MM.1S (cell line): Measurements from ENCODE around the gene PRRX2.

Experiments used
- DNase-seq: peaks from one replicate; pipeline ENCODE4 v3.0.0-alpha.2; 2015
- H2AFZ ChIP-seq: fragments of 300-600 bp; sonication (generic); 2 replicates; pipeline ENCODE4 v1.6.0; 2016; ENCODE audit warnings: antibody characterized with exemption, low read length
- H3F3A ChIP-seq: fragments of 300-600 bp; sonication (generic); 2 replicates; pipeline ENCODE4 v1.6.1; 2016; ENCODE audit warnings: mild to moderate bottlenecking, antibody characterized with exemption, low read length, moderate library complexity, mixed read lengths; ENCODE audit not compliant: insufficient read depth
- H3K27ac ChIP-seq: fragments of 300-600 bp; sonication (generic); 2 replicates; pipeline ENCODE4 v1.5.1; 2016; ENCODE audit warnings: mild to moderate bottlenecking, low read length
- H3K27me3 ChIP-seq: fragments of 300-600 bp; sonication (generic); replicated peaks from 2 replicates; pipeline ENCODE4 v1.6.0; 2016; ENCODE audit warnings: low read length; ENCODE audit not compliant: insufficient read depth
- H3K36me3 ChIP-seq: fragments of 300-600 bp; sonication (generic); replicated peaks from 2 replicates; pipeline ENCODE4 v1.6.1; 2016; ENCODE audit warnings: mild to moderate bottlenecking, low read length, mixed read lengths; ENCODE audit not compliant: insufficient read depth
- H3K4me1 ChIP-seq: fragments of 300-600 bp; sonication (generic); 2 replicates; pipeline ENCODE4 v1.6.1; 2016; ENCODE audit warnings: low read length, mixed read lengths
- H3K4me2 ChIP-seq: fragments of 300-600 bp; sonication (generic); 2 replicates; pipeline ENCODE4 v1.6.0; 2016; ENCODE audit warnings: low read depth, low read length
- H3K4me3 ChIP-seq: fragments of 300-600 bp; sonication (generic); 2 replicates; pipeline ENCODE4 v1.5.1; 2016; ENCODE audit warnings: low read length, mixed read lengths
- H3K79me2 ChIP-seq: fragments of 300-600 bp; sonication (generic); 2 replicates; pipeline ENCODE4 v1.6.1; 2016; ENCODE audit warnings: mixed run types, low read length, mixed read lengths
- H3K9ac ChIP-seq: fragments of 300-600 bp; sonication (generic); 2 replicates; pipeline ENCODE4 v1.6.1; 2016; ENCODE audit warnings: low read length, mixed read lengths
- H3K9me2 ChIP-seq: fragments of 300-600 bp; sonication (generic); replicated peaks from 2 replicates; pipeline ENCODE4 v1.6.1; 2016; ENCODE audit warnings: mild to moderate bottlenecking, low read length, mixed read lengths; ENCODE audit not compliant: insufficient read depth
- H3K9me3 ChIP-seq: fragments of 300-600 bp; sonication (generic); replicated peaks from 2 replicates; pipeline ENCODE4 v1.6.1; 2016; ENCODE audit warnings: mild to moderate bottlenecking, low read length, mixed read lengths; ENCODE audit not compliant: insufficient read depth
- H4K20me1 ChIP-seq: fragments of 300-600 bp; sonication (generic); 2 replicates; pipeline ENCODE4 v1.6.1; 2016; ENCODE audit warnings: mild to moderate bottlenecking, low read length, moderate library complexity, mixed read lengths; ENCODE audit not compliant: insufficient read depth
- EZH2 ChIP-seq: fragments of 300-600 bp; sonication (generic); optimal IDR thresholded peaks from 2 replicates; pipeline ENCODE3; 2017; ENCODE audit warnings: low read depth, mild to moderate bottlenecking, antibody characterized with exemption, low read length, mixed read lengths
- EZH2phosphoT487 ChIP-seq: fragments of 300-600 bp; sonication (generic); IDR thresholded peaks from 2 replicates; pipeline ENCODE4 v1.6.1; 2018; ENCODE audit warnings: antibody characterized with exemption, low read length
- TF ChIP-seq, protein P1 (sequence below): fragments of 300-600 bp; sonication (generic); IDR thresholded peaks from 2 replicates; pipeline ENCODE4 v1.5.1; 2016; ENCODE audit warnings: antibody characterized with exemption, low read length, mixed read lengths

The PRRX2 gene

DNA sequence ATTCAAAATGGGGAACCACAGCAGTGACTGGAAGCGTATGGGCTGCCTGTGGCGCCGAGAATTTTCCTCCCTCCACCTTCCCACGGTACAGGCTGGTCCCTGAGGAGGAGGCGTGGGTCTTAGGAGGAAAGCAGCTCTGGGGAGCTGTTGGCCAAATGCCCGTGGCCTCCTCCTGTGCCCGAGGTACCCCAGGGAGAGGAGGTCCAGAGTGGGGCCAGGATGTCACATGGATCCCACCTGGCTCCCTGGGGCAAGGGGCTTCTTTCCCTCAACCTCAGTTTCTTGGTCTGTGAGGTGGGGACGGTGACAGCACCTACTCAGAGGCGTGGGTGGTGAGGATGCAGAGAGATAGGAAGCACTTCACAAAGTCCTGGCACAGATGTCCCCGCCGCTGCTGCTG, 16.5 kb downstream of the PRRX2 start:
- Histone ChIP-seq H3K36me3 (no peaks in the 10 kb centered on the region), H3K4me1 (no peaks in the 10 kb centered on the region), H3K27ac (no peak overlapping the region), H3K79me2 (no peaks in the 10 kb centered on the region), H4K20me1 (no peaks in the 10 kb centered on the region), H3K9me3 (no peaks in the 10 kb centered on the region), H3F3A (no peaks in the 10 kb centered on the region), H3K27me3 (peaks cover 85% of the 10 kb centered on the region), H3K4me3 (no peak overlapping the region), H3K9me2 (no peaks in the 10 kb centered on the region), H2AFZ (no peak overlapping the region), H3K4me2 (no peak overlapping the region), H3K9ac (no peak overlapping the region)
- TF ChIP-seq EZH2phosphoT487 (no peak), EZH2 (no peak)
- TF ChIP-seq, protein P1, sequence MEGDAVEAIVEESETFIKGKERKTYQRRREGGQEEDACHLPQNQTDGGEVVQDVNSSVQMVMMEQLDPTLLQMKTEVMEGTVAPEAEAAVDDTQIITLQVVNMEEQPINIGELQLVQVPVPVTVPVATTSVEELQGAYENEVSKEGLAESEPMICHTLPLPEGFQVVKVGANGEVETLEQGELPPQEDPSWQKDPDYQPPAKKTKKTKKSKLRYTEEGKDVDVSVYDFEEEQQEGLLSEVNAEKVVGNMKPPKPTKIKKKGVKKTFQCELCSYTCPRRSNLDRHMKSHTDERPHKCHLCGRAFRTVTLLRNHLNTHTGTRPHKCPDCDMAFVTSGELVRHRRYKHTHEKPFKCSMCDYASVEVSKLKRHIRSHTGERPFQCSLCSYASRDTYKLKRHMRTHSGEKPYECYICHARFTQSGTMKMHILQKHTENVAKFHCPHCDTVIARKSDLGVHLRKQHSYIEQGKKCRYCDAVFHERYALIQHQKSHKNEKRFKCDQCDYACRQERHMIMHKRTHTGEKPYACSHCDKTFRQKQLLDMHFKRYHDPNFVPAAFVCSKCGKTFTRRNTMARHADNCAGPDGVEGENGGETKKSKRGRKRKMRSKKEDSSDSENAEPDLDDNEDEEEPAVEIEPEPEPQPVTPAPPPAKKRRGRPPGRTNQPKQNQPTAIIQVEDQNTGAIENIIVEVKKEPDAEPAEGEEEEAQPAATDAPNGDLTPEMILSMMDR, result no peak
- DNase-seq, result no peak

GRCh38 chr9:129682381-129682780, 16.9 kb downstream of the PRRX2 start:
- peaks cover 85% of the 10 kb centered on the region for H3K27me3 ChIP-seq
- H3K9ac ChIP-seq, result no peak overlapping the region
- H3K4me1 ChIP-seq, result no peaks in the 10 kb centered on the region
- H3K36me3 ChIP-seq, result no peaks in the 10 kb centered on the region
- DNase-seq, result no peak
- H3K9me2 ChIP-seq, result no peaks in the 10 kb centered on the region
- no peaks in the 10 kb centered on the region for H4K20me1 ChIP-seq
- no peaks in the 10 kb centered on the region for H3K9me3 ChIP-seq
- H3F3A ChIP-seq, result no peaks in the 10 kb centered on the region
- no peak overlapping the region for H3K4me3 ChIP-seq
- no peak overlapping the region for H3K4me2 ChIP-seq
- TF ChIP-seq, protein P1, result no peak
- TF ChIP-seq EZH2phosphoT487 (no peak), EZH2 (no peak)
- no peaks in the 10 kb centered on the region for H3K79me2 ChIP-seq
- no peak overlapping the region for H3K27ac ChIP-seq
- no peak overlapping the region for H2AFZ ChIP-seq

- H4K20me1 ChIP-seq, result no peaks in the 10 kb centered on the region
- H3K4me1 ChIP-seq, result no peaks in the 10 kb centered on the region
- DNase-seq, result no peak
- H3K4me2 ChIP-seq, result no peak overlapping the region
- no peak overlapping the region for H3K27ac ChIP-seq
- no peaks in the 10 kb centered on the region for H3K36me3 ChIP-seq
- H3K9ac ChIP-seq, result no peak overlapping the region
- H2AFZ ChIP-seq, result no peak overlapping the region
- H3K4me3 ChIP-seq, result no peak overlapping the region
- H3K27me3 ChIP-seq, result peaks cover 88% of the 10 kb centered on the region
- no peaks in the 10 kb centered on the region for H3K9me3 ChIP-seq
- TF ChIP-seq, protein P1, result no peak
- TF ChIP-seq EZH2phosphoT487 (no peak), EZH2 (no peak)
- H3K9me2 ChIP-seq, result no peaks in the 10 kb centered on the region
- H3K79me2 ChIP-seq, result no peaks in the 10 kb centered on the region
- no peaks in the 10 kb centered on the region for H3F3A ChIP-seq
These were observed 19.9 kb downstream of the PRRX2 start for GRCh38 chr9:129685220-129685932.
